DND-41 (cell line): ENCODE data around the gene RAD51B.

Experiments
- ATAC-seq: fragments of 200-7000 bp; cut with Tn5 transposase; 3 replicates; pipeline ENCODE4 v1.9.1; 2021; ENCODE audit warnings: low read depth; ENCODE audit not compliant: insufficient read depth
- DNase-seq: peaks from one replicate; pipeline ENCODE4 v3.0.0-alpha.2; 2020
- H2AFZ ChIP-seq: 2 replicates; pipeline ENCODE4 v1.6.0; 2012; ENCODE audit warnings: low read depth, low read length
- H3K27ac ChIP-seq: 2 replicates; pipeline ENCODE4 v1.5.1; 2012; ENCODE audit warnings: low read length, inconsistent platforms
- H3K27me3 ChIP-seq: fragments of 200-600 bp; sonication (generic); 2 replicates; pipeline ENCODE4 v1.6.0; 2012; ENCODE audit warnings: low read length, mild to moderate bottlenecking, inconsistent platforms; ENCODE audit not compliant: insufficient read depth, poor library complexity
- H3K36me3 ChIP-seq: 2 replicates; pipeline ENCODE4 v1.5.1; 2012; ENCODE audit warnings: low read length, inconsistent platforms; ENCODE audit not compliant: insufficient read depth
- H3K4me1 ChIP-seq: 2 replicates; pipeline ENCODE4 v1.5.1; 2012; ENCODE audit warnings: mild to moderate bottlenecking, low read length; ENCODE audit not compliant: insufficient read depth
- H3K4me2 ChIP-seq: 2 replicates; pipeline ENCODE4 v1.6.0; 2012; ENCODE audit warnings: mild to moderate bottlenecking, moderate library complexity, low read length, inconsistent platforms; ENCODE audit not compliant: insufficient read depth
- H3K4me3 ChIP-seq, 2 experiments: fragments of 200-600 bp in 1 of 2; shearing (Covaris generic) in 1 of 2; 2 replicates each; pipeline ENCODE4 v1.5.1; 2012 to 2016; ENCODE audit warnings: inconsistent platforms in 2 of 2, low read length in 2 of 2, mild to moderate bottlenecking in 2 of 2, low read depth in 1 of 2, moderate library complexity in 1 of 2
- H3K79me2 ChIP-seq: 2 replicates; pipeline ENCODE4 v1.6.0; 2012; ENCODE audit warnings: low read length, inconsistent platforms; ENCODE audit not compliant: insufficient read depth
- H3K9ac ChIP-seq: 2 replicates; pipeline ENCODE4 v1.6.0; 2012; ENCODE audit warnings: low read depth, mild to moderate bottlenecking, inconsistent platforms, low read length, moderate library complexity
- H3K9me3 ChIP-seq: 2 replicates; pipeline ENCODE4 v1.5.1; 2012; ENCODE audit warnings: low read length, moderate library complexity, mild to moderate bottlenecking, inconsistent platforms; ENCODE audit not compliant: insufficient read depth, severe bottlenecking
- H4K20me1 ChIP-seq: 2 replicates; pipeline ENCODE4 v1.6.0; 2012; ENCODE audit warnings: low read length; ENCODE audit not compliant: insufficient read depth
- EZH2 ChIP-seq: IDR thresholded peaks from 3 replicates; pipeline ENCODE4 v1.6.1; 2012; ENCODE audit warnings: borderline replicate concordance, low read depth, mild to moderate bottlenecking, moderate library complexity, low read length, inconsistent platforms; ENCODE audit not compliant: severe bottlenecking
- TF ChIP-seq, protein P1 (sequence below): IDR thresholded peaks from 2 replicates; pipeline ENCODE4 v1.5.1; 2012; ENCODE audit warnings: borderline replicate concordance, low read length, moderate library complexity, mild to moderate bottlenecking; ENCODE audit not compliant: poor library complexity, severe bottlenecking; ENCODE audit errors: extremely low read depth

Gene RAD51B

DNA sequence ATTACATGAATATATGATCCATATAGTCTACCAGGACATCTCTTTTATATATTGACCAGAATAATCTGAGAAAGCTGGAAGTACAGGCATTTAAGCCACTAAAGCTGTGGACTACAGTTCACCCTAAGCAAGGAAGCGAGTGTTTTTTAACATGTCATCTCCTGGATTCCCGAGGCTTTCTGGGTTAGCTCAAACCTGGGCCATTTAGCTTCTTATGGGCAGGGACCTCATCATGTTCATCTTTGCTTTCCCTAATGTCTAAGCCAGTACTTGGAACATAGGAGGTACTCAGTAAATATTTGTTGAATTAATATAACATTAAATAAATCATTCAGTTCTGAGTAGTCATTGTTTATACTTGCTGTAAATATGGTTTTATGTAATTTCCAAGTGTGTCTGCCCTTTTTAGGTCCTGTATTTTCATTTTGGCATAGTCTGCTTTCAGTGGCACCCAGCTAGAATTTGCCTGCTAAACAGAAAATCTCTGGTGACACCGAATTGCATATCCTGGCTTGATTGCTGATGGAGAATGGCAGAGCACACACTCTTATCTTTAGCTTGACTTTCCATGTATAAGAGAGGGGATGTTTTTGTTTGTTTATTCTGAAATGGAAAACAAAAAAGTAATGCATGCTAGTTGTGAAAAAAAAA lies 628.8 kb downstream of the RAD51B start:
- Histone ChIP-seq H3K36me3 (no peaks in the 10 kb centered on the region), H3K4me2 (no peak overlapping the region)

DNA sequence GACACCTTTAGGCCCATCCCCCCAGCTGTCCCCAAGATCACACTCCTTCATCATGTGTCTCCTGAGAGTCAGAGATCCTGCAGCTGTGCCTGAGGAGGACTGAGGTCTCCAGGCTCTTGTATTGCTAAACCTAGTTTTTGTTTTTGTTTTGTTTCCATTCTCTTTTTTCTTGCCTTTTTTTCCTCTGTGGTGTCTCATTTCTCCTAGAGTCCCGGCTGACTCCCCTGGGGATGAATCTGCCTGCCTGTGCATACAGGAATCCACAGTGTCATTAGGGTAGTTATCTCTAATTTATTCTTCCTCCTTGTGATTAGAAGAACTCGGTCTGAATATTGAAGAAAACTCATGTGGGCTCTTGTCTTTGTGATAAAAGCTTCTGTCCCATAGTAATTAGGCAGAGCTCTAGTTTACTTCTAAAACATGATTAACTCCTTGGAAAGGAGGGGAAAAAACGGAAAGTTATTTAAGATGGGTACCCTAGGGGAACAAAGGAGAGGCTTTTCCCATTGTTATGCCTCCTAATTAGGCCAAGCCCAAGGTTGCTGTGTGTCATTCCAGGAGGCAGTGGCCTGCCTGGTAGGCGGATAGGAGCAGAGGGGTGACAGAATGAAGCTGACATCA lies 630.1 kb downstream of the RAD51B start:
- no peaks in the 10 kb centered on the region for H3K27me3 ChIP-seq
- no peak overlapping the region for H2AFZ ChIP-seq
- H3K4me3 ChIP-seq = no peak overlapping the region
- no peak for TF ChIP-seq EZH2
- TF ChIP-seq, protein P1, sequence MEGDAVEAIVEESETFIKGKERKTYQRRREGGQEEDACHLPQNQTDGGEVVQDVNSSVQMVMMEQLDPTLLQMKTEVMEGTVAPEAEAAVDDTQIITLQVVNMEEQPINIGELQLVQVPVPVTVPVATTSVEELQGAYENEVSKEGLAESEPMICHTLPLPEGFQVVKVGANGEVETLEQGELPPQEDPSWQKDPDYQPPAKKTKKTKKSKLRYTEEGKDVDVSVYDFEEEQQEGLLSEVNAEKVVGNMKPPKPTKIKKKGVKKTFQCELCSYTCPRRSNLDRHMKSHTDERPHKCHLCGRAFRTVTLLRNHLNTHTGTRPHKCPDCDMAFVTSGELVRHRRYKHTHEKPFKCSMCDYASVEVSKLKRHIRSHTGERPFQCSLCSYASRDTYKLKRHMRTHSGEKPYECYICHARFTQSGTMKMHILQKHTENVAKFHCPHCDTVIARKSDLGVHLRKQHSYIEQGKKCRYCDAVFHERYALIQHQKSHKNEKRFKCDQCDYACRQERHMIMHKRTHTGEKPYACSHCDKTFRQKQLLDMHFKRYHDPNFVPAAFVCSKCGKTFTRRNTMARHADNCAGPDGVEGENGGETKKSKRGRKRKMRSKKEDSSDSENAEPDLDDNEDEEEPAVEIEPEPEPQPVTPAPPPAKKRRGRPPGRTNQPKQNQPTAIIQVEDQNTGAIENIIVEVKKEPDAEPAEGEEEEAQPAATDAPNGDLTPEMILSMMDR = no peak
- H3K36me3 ChIP-seq = no peaks in the 10 kb centered on the region
- peaks cover 3% of the 10 kb centered on the region for H3K9me3 ChIP-seq
- peak overlapping the region; percentile 31 for H3K9ac ChIP-seq
- H3K4me1 ChIP-seq = peaks cover 37% of the 10 kb centered on the region
- ATAC-seq (peak; percentile 64), DNase-seq (peak; percentile 55)
- H3K4me2 ChIP-seq = peak overlapping the region; percentile 41
- peak overlapping the region; percentile 69 for H3K27ac ChIP-seq
- no peaks in the 10 kb centered on the region for H3K79me2 ChIP-seq
- no peaks in the 10 kb centered on the region for H4K20me1 ChIP-seq

More for the DNA sequence above, 628.8 kb downstream of the RAD51B start:
- no peaks in the 10 kb centered on the region for H3K79me2 ChIP-seq
- ATAC-seq = no peak
- peaks cover 50% of the 10 kb centered on the region for H3K4me1 ChIP-seq
- H3K9ac ChIP-seq = no peak overlapping the region
- H3K27me3 ChIP-seq = no peaks in the 10 kb centered on the region
- H2AFZ ChIP-seq = no peak overlapping the region
- no peaks in the 10 kb centered on the region for H4K20me1 ChIP-seq
- H3K9me3 ChIP-seq = no peaks in the 10 kb centered on the region
- no peak for TF ChIP-seq EZH2
- TF ChIP-seq, protein P1 = no peak
- no peak for DNase-seq
- no peak overlapping the region for H3K4me3 ChIP-seq
- H3K27ac ChIP-seq = no peak overlapping the region

DNA sequence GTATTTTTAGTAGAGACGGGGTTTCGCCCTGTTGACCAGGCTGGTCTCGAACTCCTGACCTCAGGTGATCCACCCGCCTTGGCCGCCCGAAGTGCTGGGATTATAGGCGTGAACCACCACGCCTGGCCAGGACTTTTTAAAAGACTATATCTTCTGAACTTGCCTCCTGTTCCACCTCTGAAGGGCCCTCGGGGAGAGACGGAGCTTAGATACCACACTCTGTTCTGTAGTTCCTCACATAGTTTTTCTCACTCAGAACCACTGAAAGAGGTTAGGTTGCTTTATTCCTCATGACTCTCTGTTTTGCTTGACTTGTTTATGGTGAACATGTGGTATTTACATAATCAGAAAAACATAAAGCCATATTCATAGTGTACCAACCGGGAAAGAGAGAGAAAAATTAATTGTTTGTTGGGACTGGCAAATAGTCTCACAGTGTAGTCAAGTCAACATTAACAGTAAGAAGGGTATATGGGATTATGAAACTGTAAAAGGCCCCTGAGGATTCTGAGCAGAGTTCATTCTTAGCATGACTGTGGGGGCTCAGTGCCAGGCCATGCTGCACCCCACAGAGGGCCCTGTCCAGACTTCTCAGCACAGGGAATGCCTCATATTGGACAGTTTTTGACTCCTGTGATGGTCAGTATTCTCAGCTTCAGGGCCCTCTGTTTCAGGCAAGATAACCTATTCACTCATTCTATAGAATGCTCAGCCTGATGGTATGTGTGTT lies 631.0 kb downstream of the RAD51B start:
- H3K4me3 ChIP-seq = no peak overlapping the region
- no peak overlapping the region for H3K9ac ChIP-seq
- no peaks in the 10 kb centered on the region for H3K79me2 ChIP-seq
- peaks cover 28% of the 10 kb centered on the region for H3K4me1 ChIP-seq
- TF ChIP-seq, protein P1 = no peak
- no peak for TF ChIP-seq EZH2
- peak overlapping the region; percentile 21; the same call in 1 of the 2 replicates for H3K27ac ChIP-seq
- peaks cover 7% of the 10 kb centered on the region for H3K9me3 ChIP-seq
- DNase-seq (no peak), ATAC-seq (no peak)
- H3K4me2 ChIP-seq = no peak overlapping the region
- H3K27me3 ChIP-seq = no peaks in the 10 kb centered on the region
- H3K36me3 ChIP-seq = no peaks in the 10 kb centered on the region
- H4K20me1 ChIP-seq = no peaks in the 10 kb centered on the region
- no peak overlapping the region for H2AFZ ChIP-seq
